Stimulated activated CD4-positive, alpha-beta T cell treated with anti-CD3 and anti-CD28 coated beads, Interleukin-2, amount 100 ng/mL, for 24 hours (primary cell): Measurements from ENCODE around the gene OAT.
"Not testable (repeated sequence)": the region's sequence is repeated elsewhere in the genome, so short reads cannot be mapped to it uniquely, and the experiment has no call there.

Source experiments
- DNase-seq, 2 donors: peaks; one replicate each; pipeline ENCODE4 v3.0.0-alpha.2; 2020

OAT gene

DNA sequence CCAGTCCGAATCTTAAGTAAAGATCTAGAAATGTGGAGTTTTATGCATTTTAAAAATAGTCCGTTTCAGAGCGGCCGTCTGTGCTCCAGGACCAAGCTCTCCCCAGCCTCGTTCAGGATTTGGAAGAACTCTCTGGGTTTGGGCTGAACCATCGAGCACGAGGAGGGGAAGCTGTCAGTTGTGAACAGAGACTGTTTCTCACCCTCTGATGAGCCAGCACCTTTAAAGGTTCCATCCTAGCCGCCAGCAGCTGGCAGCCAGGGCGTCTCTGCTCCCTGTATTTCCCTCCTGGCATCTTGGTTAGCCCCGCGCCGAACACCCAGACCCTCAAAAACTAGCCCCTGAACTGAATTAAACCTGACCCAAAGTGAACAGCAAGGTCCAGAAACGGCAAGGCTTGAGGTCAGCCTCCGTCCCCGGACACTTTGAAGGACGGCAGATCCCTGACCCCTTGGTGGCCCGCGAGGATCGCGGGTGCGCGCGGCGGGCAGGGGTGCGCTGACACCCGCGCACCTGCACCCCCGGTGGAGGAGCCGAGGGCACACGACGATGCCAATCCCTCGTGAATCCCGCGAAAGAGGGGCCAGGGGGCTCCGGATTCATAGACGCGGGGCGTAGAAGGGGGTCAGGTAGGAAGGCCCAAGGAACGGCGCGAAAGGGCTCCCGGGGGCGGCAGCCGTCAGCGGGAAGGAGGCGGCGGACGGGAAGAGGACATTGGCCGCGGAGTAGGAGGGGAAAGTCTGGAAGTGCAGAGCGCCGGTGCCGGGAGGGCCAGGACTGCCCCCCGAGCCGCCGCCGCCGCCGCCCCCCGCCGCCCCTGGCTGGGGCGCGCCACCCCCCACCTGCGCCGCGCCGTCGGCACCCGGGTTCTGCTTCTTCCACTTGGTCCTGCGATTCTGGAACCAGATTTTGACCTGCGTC is 28.4 kb upstream of the OAT start:
- no peak for DNase-seq

- DNase-seq: not testable (repeated sequence)
Measured at GRCh38 chr10:124441694-124442093, 23.0 kb upstream of the OAT start.

DNA sequence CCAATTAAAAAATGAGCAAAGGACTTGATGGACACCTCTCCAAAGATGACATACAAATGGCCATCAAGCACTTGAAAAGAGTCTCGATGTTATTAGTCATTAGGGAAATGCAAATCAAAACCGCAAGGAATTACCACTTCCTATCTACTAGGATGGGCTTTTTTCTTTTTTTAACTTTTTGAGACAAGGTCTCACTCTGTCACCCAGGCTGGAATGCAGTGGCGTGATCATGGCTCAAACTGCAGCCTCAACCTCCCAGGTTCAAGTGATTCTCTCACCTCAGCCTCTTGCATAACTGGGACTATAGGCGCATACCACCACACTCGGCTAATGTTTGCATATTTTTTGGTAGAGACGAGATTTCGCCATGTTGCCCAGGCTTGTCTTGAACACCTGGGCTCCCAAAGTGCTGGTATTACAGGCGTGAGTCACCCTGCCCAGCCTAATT is 17.5 kb upstream of the OAT start:
- DNase-seq: no peak

- not testable (repeated sequence) for DNase-seq
Measured at GRCh38 chr10:124435683-124436082, 17.0 kb upstream of the OAT start.

GRCh38 chr10:124433461-124433860 is 14.7 kb upstream of the OAT start:
- no peak for DNase-seq

DNA sequence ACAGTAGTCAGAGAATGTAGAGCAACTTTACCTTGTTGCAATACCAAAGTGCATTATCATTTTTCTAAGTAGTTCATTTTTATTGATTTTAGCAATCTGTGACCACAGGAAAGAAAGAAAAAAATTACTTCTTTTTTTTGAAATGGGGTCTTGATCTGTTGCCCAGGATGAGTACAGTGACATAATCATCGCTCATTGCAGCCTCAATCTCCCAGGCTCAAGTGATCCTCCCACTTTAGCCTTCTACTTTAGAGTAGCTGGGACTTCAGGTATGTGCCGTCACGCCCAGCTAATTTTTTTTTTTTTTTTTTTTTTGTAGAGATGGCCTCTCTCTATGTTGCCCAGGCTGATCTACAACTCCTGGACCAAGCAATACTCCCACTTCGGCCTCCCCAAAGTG is 11.4 kb upstream of the OAT start:
- DNase-seq: no peak

GRCh38 chr10:124429576-124429975 is 10.9 kb upstream of the OAT start:
- DNase-seq: no peak

- no peak for DNase-seq
Measured at GRCh38 chr10:124428207-124428777, 9.6 kb upstream of the OAT start.

DNA sequence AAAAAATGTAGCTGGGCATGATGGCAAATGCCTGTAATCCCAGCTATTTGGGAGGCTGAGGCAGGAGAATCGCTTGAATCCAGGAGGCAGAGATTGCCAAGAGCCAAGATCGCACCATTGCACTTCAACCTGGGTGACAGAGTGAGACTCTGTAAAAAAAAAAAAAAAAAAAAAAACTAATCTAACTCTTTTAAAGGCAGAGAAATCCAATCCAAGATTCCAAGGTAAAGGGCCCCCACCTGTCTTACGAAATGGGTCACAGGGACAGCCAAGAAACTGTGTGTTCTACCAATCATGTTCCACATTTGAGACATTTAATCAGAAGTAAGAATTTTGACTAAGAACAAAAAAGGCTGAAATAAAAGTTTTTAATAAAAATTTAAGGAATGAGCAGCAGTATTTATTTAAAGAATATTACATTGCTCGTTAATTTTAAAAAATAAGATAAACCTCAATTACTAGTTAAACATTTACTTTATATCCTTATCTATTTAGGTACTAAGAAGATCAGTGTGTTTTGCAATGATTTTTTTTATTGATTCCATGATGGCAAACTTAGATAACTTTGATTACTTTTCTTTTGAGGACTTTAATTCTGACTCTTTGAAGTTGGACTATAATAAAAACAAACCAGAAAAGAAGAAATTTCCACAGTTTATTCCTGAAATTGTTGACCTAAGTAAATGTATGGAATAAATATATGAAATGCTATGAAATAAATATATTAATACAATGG is 6.7 kb upstream of the OAT start:
- no peak for DNase-seq

GRCh38 chr10:124423813-124424212 is 5.1 kb upstream of the OAT start:
- no peak for DNase-seq

DNA sequence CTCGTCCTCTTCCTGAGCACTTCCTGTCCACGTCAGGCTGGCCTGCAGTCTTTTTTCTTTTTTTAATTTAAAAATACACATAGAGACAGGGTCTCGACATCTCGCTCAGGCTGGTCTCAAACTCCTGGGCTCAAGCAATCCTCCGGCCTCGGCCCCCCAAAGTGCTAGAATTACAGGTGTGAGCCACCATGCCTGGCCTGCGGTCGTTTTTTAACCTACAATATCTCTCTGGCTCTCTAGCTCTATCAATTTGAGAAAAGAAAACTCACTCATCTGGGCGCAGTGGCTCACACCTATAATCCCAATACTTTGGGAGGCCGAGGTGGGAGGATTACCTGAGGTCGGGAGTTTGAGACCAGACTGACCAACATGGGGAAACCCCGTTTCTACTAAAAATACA is 4.0 kb upstream of the OAT start:
- no peak for DNase-seq

- no peak for DNase-seq
Measured at GRCh38 chr10:124420254-124420653, 1.5 kb upstream of the OAT start.

DNA sequence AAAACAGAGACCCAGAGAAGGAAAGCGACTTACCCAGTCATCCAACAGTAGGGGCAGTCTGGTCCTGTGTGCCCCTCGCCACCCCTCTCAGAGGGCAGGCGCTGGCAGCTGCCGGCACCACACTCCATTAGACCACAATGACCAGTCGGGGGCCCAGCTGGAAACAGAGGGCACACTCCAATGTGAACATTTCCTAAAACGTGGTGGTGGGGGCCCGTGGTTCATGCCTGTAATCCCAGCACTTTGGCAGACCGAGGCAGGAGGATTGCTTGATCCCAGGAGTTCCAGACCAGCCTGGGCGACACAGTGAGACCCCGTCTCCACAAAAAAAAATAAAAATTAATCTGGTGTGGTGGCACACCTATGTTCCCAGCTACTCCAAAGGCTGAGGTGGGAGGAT is 912 bp upstream of the OAT start:
- no peak for DNase-seq

DNA sequence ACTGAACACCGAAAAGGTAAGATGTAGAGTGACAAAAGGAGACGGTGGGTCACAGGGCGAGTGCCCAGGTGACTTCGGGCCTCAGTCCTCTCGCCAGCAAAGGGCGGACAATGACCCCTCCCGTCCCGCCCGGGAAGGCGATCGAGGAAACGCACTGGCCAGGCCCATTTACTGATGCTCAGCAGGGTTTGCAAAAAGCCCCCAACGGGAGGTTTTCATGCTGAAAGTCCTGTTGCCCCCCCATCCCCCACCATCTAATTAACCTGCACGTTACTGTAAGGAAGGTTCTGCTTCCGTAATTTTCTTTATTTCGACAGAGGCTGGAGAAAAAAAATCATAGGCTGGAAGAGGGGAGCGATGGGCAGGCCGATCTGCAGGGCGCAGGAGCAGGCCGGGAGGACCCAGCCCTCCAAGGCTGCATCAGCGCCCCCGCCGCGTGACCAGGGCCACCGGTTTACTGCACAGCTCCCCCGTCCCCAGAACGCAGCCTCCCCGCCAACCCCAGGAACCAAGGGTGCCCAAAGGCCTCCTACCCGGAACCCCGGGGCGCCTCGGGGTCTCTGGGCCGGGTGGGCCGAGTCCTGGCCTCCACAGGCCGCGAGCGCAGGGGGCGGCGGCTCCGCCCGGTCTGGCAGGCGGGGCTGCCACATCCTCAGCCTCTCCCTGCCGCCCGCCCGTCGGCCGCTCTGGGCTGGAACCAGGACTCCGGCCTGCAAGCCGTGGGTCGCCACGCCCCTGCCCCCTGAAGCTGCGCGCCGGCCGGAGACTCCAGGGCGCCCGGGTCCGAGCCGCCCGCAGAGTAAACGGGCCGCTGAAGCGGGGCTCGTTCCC is 613 bp downstream of the OAT start:
- peak; percentile 50 to 60 for DNase-seq

DNA sequence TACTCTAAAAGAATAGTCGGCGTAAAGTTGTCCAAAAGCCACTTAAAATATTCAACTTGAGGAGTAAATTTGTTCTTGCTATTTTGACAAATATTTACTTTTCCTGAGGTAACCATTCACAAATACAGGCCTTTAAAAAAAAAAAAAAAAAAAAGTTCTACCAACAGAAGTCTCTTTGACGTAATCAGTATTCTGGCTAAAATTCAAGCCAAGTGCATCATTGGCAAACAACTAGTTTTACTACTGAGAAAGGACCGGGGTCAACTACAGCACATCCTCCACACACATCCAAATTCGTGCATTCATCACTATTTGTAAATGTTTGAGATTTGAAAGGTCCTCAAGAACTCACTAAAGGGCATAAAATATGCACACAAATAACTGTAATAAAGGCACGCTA is 2.0 kb downstream of the OAT start:
- DNase-seq: no peak

GRCh38 chr10:124415210-124415609 is 3.5 kb downstream of the OAT start:
- DNase-seq: no peak

DNA sequence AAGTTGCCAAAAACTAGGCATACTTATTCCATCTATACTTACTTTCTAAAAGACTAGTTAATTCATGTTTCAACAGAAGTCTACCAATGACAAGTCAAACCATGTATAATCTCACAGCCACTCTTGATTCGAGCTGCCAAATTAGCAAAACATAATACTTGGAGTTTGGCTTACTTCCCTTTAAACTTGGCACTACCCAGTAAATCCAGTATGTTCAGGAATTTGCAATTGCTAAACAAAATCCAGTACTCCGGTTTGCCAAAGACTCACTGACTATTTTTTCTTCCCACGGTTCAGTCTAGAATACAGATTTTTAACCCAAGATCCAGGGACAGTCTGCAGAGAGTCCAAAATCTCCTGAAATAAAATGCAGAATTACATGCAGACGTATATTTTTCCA is 4.6 kb downstream of the OAT start:
- DNase-seq: no peak

- no peak for DNase-seq
Measured at GRCh38 chr10:124409696-124410095, 9.0 kb downstream of the OAT start.

- no peak for DNase-seq
Measured at GRCh38 chr10:124408357-124408756, 10.4 kb downstream of the OAT start.

DNA sequence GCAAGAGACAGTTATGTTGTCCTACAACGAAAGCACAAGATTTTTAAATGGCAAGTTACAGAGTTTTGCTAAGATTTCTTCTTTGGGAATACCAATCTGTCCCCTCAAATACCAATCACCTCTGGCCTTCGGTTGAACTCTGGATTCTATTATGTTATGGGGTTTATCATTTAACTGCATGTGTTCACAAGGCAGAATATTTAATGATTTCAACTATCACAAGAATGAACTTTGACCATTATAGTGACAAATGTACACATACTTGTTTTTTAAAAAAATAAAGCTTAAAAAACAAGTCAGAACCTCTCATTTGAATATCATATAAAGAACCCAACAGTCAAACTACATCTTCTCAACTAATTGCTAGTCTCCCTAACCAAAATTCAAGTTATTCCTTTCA is 11.3 kb downstream of the OAT start:
- DNase-seq: no peak

DNA sequence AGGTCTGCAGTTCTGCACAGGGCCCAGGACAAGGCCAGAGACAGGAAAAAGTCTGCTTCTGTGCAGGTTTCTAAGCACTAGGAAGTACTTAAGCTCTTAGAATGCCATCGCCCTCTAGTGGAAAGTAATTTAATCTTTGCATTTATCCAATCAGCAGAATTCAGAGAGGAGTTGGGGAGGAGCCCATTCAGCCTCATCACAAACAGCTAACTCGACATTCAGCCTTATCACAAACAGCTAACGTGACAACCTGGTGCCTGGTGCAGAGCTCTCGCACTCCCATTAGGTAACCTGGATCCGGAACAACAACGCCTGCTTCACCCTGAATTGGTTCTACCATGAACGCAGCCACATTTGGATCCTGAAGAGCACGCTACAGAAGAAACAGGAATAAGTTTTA is 15.2 kb downstream of the OAT start:
- no peak for DNase-seq

- DNase-seq: no peak
Measured at GRCh38 chr10:124402273-124402672, 16.4 kb downstream of the OAT start.

DNA sequence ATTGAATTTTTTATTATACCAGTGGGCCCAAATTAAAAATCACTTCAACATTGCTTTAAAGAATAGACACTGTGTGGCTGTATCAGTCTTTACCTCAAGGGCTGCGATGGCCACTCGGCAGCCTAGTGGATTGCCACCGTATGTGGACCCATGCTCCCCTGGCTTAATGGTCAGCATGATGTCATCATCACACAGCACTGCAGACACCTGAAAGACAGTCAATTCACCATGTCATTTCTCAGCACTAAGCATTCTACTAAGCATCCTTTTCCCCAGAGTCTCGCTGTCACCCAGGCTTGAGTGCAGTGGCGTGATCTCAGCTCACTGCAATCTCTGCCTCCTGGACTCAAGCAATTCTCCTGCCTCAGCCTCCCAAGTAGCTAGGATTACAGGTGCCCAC is 17.1 kb downstream of the OAT start:
- DNase-seq: no peak
